ENCODE results near the gene EXOC7.

DNA sequence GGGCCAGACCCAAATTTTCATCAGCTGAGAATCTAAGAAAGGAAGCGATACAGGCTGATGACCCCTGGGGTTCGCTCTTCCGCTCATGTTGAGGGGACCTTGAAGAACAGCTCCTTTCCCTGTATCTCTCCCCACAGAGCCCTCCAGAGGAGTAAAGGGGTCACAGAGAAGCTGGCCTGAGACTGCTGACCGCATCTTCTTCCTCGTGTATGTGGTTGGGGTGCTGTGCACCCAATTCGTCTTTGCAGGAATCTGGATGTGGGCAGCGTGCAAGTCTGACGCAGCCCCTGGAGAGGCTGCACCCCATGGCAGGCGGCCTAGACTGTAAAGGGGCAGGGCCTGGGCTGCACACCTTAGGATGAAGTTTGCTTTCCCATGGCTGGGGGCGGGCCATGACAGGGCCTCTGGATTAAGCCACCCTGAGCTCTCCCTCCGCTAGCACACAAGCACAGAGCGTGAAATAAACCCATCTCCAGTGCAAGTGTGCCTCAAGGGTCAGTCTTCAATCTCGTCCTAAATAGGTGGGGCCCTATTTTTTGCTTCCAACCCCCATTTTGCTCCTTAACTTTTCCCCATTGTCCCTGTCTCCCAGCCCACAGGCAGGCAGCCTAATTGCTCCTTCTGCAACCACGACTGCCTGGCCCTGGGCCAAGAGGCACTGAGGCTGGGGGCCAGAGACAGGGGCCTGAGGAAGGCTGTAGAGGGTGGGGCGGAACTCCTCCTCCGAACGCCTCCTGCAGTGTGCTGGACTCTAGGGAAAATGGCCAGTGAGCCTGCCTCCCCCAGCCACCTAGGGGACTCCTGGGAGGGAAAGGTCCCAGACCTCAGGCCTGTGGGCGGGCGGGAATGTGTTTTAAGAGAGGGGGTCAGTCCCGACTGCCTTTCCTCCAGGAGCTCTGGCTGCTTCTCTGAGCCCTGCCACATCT, 21.0 kb downstream of the EXOC7 start:
- TF ChIP-seq CTCF (IDR thresholded peaks at IDR 0.05 in 2 of 3, conservative IDR thresholded peaks at IDR 0.05 in 1 of 3; ENCODE audit: borderline replicate concordance in 1 of 3, insufficient read depth in 1 of 3, low read depth in 2 of 3, low read length in 2 of 3), result no peak
- TF ChIP-seq TCF7L2 (IDR thresholded peaks at IDR 0.05; ENCODE audit: borderline replicate concordance, extremely low read depth, insufficient read depth, insufficient read length), result no peak
- TF ChIP-seq POLR2AphosphoS5 (IDR thresholded peaks at IDR 0.05; ENCODE audit: low read depth, low read length), result no peak
- TF ChIP-seq SIN3A (IDR thresholded peaks at IDR 0.05; ENCODE audit: low read depth), result no peak
- TF ChIP-seq, protein P1, sequence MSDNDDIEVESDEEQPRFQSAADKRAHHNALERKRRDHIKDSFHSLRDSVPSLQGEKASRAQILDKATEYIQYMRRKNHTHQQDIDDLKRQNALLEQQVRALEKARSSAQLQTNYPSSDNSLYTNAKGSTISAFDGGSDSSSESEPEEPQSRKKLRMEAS (IDR thresholded peaks at IDR 0.05), result no peak
- TF ChIP-seq EZH2phosphoT487 (IDR thresholded peaks at IDR 0.05; ENCODE audit: borderline replicate concordance), result no peak
- no peak for TF ChIP-seq SRF (IDR thresholded peaks at IDR 0.05; ENCODE audit: low read depth)
- TF ChIP-seq EGR1 (IDR thresholded peaks at IDR 0.05; ENCODE audit: low read depth), result no peak
- no peak for TF ChIP-seq POLR2A (IDR thresholded peaks at IDR 0.05; ENCODE audit: borderline replicate concordance, extremely low read depth, insufficient read depth, insufficient read length)
- no peak for TF ChIP-seq ELF1 (IDR thresholded peaks at IDR 0.05; ENCODE audit: borderline replicate concordance, low read depth)
- TF ChIP-seq RAD21 (IDR thresholded peaks at IDR 0.05; ENCODE audit: low read depth), result no peak
- TF ChIP-seq EZH2 (IDR thresholded peaks at IDR 0.05), result no peak
- no peak for TF ChIP-seq REST (IDR thresholded peaks at IDR 0.05; ENCODE audit: low read depth)
